Inferior parietal cortex (tissue), 1 donor: ENCODE results near the gene PCMT1.
"Not testable (repeated sequence)": the region's sequence is repeated elsewhere in the genome, so short reads cannot be mapped to it uniquely, and the experiment has no call there.

Experiments
- DNase-seq: peaks from one replicate; pipeline ENCODE4 v3.0.0-alpha.2; 2016; ENCODE audit errors: extremely low spot score

The PCMT1 gene

DNA sequence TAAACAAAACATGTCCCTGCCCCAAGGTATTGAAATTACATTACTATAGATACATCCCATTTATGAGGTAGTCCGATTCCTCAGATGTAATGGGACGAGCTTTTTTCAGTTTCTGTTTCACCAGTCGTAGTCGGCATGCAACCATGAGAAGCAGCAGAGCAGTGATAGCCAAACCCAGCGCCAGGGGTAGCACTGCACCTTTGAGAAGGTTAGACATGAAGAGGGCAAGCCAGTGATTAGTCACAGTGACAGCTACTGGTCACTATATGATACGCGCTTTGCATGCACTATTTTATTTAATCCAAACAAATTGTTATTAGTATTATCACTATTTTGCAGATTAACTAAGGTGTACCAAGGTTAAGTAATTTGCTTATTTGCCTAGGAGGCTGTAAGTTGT lies 71.0 kb downstream of the PCMT1 start:
- no peak for DNase-seq

DNA sequence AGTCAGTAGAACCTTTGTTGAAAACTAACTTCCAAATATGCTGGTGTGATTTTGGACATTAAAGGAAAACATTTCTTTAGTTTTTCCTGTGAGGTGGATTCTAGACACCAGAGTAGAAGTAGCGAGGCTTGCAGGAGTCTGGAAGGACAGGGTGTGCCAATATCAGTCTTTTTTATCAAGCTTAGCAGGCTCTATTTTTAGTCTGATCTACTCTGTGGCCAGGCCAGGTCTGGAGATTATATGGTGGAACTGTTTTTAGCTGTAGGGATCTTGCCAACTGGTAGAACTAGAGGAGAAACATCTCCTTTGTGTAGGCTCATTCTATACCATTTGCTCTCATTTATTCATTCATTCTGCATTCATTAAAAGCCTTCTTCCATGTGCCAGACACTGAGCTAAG lies 72.0 kb downstream of the PCMT1 start:
- DNase-seq: no peak

DNA sequence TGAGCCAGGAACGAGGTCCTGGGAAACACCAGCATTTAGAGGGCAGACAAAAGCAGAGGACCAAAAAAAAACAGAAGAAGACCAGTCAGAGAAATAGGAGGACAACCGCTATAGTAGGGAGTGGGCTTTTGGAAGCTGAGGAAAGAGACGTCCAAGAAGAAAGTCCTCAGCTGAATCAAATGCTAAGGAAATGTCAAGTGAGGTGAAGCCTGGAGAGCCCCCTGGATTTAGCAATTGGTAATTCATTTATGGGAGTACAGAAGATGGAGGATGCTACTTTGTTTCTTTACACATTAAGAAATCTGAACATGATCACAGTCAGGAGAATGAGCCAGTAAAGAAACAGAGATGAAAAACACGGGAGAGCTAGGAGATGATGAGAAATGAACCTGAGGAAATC lies 73.5 kb downstream of the PCMT1 start:
- DNase-seq: no peak

DNA sequence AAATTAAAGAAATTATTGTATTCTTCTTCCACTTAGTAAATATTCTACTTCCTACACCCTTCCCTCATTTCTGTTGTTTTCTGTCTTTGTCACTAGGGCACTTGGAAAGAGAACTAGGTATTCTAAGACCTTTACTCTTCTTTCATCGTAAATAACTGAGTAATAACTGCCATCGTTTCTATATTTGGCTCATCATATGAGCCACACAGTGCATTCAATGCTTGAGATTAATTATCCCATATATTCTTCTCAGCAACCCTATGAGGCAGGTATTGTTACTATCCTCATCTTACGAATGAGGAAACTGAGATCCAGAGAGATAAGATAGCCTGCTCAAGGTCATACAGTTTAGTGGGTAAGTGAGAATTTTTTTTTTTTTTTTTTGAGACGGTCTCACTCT lies 75.8 kb downstream of the PCMT1 start:
- DNase-seq: no peak

DNA sequence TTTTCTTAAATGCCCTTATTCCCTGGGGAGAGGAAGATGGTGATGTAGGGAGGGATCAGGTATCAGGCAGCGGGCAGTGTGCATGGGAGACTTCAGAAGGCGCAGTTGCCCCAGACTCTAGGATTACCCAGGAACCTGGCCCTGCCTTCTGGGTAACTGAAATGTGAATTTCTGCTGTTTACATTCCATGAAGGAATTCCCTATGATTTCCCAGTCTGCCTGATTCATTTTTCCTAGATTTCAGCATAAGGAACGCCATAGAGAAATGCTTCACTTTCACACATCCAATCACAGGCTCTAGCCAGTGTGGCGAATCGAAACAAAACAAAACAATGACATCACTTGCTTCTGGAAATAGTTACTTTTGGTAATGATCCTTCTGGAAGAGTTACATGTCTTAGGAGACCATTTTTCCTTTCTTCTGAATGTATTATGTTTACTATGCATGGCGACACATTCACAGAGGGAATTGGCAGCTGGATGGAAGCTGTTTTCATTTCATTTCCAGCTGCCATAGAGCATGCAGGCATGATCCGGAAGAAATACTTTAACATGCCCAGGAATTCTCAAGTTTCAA lies 81.3 kb downstream of the PCMT1 start:
- DNase-seq: peak; percentile 72

DNA sequence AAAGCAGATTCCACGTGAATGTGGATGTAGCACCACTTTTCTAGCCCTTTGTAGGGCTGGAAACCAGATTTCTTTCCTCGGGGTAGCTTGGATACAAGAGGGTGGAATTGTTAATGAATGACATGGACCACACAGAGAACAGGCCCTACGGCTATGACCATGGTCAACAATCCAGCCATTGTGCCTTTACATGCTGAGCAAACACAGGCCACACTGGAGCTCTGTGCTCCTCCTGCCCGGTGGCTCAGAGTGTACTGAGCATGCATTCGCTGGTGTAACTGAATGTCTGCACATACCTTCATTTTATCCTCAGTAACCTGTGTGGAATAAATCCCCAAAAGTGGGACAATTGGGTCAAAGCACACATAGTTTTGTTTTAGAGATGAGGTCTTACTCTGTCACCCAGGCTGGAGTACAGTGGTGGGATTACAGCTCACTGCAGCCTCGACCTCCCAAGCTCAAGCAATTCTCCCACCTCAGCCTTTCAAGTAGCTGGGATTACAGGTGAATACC lies 81.8 kb downstream of the PCMT1 start:
- DNase-seq: peak; percentile 70

DNA sequence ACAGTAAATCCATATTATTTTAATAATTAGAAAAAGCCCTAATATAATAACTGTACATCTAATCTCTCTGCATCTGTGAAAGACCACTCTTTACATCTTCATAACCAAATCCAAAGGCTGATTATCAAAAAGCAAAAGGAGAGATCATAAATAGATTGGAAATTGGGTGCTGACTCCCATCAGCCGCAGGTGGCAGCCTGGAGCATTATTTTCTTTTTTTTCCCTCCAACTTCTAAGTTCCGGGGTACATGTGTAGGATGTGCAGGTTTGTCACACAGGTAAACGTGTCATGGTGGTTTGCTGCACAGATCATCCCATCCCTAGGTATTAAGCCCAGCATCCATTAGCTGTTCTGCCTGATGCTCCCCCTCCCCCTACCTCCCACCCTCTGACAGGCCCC lies 84.1 kb downstream of the PCMT1 start:
- no peak for DNase-seq

DNA sequence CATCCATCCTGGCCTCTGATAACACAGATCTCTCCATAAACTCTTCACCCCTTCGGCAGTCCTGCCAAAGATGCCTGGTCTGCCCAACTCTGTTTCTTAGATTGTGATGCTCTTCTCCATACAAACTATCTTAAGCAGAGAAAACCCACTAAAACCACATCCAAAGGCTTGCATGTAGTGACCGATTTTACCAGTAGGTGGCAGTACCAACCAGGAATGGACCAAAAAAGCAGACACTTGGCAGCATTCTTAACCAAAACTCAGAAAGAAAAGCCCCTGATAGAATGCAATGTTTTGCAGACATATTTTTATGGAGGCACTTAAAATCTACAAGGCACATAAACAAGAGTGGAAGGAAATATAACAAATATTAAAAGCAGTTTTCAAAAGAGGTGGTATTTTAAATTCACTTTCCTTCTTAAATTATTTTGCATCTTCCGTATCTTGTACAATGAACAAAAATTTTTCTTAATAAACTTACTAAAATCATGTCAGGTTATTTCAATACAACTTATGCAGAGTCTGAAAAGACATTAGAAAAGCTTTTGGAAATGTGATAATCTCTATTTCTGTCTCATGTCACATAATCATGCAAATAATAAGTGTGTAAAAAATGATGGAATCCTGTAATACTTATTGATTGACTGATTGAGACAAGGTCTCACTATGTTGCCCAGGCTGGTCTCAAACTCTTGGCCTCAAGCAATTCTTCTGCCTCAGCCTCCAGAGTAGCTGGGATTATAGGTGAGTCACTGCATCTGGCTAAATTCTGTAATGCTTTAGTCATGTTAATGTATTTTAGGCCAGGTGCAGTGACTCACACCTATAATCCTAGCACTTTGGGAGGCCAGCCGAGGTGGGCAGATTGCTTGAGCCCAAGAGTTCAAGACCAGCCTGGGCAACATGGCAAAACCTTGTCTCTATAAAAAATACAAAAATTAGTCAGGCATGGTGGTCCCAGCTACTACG lies 85.3 kb downstream of the PCMT1 start:
- peak; percentile 94 for DNase-seq

DNA sequence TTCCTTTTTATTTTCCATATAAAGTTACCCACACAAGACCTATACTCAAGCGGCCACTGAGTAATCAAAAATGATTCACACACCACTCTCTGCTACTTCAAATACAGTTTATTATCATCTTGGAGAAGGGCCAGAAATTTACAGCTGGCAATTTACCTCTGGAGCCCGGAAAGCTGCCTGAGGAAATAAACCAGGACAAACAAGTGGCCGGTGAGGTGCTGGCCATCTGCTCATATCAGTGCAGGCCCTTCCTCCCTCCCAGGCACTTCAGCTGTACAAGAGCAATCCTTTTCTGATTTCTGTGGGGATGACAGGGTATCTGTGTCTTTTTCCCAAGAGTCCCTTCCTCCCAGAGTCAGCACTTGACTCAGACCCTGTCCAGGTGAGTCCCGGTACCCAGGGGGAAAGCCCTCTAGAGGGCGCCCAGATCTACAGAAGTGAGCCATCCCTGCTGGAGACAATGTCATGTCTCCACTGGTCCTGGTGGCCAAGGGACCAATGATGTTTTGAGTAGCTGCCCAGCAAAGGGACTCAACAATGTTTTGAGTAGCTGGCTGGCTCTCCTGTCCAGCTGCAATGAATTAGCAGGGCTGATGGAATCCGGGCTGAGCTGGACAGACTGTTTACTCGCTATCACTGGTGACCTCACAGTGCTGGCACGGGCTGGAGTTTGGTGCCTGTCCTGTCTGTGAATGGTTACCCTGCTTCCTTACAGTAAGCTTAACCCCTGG lies 91.0 kb downstream of the PCMT1 start:
- DNase-seq: peak; percentile 55

DNA sequence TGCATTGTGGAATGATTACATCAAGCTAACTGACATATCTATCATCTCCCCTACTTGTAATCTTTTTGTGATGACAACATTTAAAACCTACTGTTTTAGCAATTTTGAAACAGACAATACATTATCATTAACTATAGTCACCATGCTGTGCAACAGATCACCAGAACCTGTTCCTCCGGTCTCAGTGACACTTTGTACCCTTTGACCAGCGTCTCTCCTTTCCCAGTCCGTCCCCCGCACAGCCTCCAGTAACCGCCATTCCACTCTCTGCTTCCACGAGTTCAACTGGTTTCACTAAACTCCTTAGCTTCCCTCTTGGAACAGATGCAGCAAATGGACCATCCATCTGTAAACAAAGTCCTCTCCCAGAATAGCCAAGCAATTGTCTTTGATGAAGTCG lies 92.8 kb downstream of the PCMT1 start:
- DNase-seq: no peak

DNA sequence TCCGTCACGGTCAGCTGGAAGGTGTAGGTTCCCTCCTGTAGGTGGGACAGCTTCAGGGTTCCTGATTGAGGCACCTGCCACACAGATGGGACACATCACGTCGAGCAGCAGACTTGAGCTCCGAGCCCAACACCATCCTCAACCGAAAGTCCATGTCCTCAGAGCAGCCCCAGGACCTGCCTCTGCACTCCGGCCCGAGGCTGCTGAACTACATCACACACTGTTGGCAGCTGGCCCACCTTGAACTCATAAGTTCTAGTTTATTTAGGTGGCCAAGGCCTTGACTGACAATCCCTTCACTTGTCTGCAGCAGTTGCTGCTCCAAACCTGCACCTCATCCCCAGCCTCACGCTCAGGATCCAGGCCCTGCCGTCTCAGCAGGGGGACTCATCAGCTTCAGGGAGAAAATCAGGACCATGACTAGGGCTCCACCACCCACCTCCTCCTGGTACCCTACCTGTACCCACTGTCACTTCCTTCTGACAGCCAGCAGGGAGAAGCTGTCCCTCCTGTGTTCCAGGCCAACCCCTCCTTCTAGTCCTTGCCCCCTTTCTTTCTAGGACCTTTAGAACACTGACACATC lies 93.6 kb downstream of the PCMT1 start:
- DNase-seq: no peak

DNA sequence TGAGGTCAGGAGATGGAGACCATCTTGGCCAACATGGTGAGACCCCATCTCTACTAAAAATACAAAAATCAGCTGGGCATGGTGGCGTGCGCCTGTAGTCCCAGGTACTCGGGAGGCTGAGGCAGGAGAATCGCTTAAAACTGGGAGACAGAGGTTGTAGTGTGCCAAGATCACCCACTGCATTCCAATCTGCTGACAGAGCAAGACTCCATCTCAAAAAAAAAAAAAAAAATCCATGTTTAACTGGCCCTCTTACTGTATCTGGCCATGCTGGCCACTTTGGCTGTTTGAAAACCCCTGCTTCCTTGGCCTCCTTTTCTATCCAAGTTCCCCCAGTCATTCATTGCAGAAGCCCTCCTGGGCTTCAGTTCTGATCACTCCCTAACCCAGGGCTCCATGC lies 94.5 kb downstream of the PCMT1 start:
- not testable (repeated sequence) for DNase-seq

DNA sequence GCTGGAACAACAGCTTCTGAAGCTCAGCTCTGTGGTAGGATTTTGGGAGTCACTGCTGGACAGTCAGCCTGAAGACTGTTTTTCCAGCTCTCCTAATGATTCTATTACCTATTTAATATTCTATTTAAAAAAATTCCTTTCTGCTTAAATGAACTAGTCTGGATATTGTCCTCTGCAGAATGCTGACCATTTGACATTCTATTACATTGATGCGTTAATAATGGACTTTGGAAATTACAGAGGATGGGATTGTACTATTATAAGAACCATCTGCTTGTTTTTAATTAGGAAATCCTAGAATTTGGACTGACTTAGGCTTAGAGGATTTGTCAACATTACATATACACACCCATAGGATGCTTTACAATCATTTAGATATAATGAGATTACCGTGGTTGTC lies 94.9 kb downstream of the PCMT1 start:
- DNase-seq: no peak

DNA sequence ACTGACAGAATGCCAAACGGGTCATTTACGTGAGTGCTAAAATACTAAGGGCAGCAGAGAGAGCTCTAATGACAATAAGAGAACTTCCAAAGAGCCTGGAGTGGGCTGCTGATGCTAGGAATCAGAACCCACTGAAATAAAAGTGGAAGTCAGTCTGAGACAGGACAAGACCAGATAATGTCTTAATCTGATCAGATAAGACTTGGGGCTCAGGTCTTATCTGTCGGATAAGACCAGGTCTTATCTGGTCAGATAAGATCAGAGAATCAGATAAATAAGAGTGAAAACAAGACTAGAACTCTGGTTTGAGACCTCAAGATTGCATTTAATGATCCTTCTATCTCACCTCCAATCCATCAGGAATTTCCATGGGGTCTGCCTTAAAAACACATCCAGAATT lies 96.0 kb downstream of the PCMT1 start:
- no peak for DNase-seq

DNA sequence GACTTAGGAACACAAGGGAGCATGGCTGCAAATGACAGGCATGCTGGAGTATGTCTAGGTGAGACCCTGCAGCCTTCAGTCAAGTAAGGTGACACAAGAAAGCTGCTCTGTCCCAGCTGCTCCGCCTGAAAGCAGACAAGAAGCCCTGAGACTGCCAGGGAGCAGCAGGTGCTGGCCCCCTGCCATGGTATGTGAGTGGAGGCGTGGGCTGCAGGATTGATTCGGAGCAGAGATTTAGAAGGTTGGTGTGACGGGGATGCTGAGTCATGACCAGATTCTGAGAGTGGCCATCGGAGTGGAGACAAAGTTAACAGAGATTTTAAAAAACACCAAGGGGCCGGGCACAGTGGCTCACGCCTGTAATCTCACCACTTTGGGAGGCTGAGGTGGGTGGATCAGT lies 96.8 kb downstream of the PCMT1 start:
- DNase-seq: no peak

DNA sequence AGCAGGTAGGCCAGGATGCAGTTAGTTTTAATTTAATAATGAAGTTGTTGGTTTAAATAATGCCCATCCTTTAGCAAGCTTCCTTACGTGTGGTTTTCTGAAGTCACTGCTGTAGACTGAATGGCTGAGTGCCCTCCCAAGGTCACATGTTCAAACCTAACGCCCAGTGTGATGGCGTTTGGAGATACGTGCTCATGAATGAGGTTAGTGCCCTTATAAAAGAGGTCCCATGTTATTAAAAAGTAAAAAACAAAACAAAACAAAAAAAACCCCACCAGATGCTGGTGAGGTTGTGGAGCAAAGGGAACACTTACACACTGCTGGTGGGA lies 98.4 kb downstream of the PCMT1 start:
- DNase-seq: no peak

DNA sequence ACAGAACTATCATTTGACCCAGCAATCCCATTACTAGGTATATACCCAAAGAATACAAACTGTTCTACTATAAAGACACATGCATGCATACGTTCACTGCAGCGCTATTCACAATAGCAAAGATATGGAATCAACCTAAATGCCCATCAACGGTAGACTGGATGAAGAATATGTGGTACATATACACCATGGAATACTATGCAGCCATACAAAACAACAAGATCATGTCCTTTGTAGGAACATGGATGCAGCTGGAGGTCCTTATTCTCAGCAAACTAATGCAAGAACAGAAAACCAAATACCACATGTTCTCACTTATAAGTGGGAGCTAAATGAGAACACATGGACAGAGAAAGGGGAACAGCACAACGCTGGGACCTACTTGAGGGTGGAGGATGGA lies 98.8 kb downstream of the PCMT1 start:
- DNase-seq: not testable (repeated sequence)

DNA sequence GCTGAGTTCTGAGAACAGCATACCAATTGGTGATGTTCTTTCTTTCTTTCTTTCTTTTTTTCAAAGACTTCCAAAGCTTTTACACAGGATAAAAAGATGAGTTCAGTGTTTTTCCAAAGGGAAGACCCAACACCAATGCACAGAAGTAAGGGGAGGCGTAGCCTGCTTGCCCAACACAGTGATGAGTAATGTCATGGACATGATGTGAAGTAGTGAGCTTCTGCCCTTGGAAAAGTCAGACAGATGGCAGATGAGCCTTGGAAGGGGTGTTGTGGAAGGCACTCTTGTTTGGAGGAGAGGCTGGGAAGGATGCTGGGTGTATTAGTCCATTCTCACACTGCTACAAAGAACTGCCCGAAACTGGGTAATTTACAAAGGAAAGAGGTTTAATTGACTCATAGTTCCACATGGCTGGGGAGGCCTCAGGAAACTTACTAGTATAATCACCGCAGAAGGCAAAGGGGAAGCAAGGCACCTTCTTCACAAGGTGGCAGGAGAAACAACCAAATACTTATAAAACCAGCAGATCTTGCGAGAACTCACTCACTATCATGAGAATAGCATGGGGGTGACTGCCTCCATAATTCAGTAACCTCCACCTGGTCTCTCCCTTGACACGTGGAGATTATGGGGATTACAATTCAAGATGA lies 102.0 kb downstream of the PCMT1 start:
- no peak for DNase-seq

DNA sequence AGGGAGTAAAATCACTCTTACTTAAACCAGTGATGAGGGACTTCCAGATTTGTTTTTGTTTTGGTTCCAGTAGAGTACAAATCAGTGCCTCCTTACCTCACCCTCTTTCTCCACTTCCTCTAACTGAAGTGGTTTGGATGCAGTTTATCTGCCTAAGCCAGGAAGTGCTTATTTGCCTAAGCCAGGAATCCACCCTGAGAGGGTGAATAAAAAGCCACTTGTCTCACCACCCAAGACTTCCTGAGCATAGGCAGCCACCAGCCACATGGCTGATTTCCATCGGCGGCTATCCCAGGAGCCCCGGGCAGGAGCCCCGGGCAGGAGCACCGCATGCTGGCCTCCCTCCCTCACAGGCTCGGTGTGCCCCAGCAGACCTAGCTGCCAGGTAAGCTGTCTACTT lies 102.6 kb downstream of the PCMT1 start:
- DNase-seq: no peak

DNA sequence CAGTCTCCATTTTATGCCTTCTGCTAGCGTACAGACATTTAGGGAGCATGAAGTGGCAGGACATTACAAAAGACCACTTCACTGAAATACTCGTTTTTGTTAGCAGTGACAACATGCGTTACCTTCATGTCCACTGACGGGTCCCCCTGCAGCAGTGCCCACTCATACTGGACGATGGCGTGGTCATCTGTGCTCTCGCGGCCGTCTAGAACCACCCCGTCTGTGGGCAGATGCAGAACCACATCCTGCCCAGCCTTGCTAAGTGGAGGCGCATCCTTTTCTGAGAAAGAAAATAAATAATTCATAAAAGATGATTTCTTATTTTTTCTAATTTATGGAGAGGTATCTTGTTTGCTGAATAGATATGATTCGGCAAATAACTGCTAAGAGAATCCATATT lies 103.3 kb downstream of the PCMT1 start:
- DNase-seq: no peak

DNA sequence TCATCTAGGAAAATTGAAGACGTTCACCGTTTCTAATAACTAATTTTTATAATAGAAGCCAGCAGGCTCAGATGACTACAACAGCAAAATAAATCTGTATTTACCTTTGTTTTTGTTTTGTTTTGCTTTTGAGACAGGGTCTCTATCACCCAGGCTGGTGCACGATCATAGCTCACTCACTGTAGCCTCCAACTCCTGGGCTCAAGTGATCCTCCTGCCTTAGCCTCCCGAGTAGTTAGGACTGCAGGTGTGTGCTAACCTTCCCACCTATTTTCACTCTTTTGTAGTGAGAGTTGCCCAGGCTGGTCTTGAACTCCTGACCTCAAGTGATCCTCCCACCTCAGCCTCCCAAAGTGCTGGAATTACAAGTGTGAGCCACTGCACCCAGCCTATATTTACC lies 104.5 kb downstream of the PCMT1 start:
- DNase-seq: not testable (repeated sequence)

DNA sequence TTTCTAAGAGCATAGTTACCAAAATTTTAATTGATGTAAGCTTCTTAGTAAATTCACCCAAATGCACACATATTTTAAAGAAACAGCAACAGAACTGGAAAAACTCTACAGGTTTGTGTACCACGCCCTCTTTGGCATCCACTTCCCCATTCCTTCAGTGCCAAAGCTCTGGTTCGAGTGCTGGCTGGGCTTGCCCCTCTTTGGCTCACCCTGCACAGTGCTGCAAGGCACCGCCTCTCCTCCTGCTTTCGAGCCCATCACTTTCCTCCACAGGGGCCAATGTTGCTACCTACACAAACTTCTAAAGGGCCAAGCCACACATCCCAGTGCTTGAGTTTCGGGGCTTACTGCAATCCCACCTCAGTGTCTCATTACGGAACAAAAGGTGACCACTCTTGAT lies 105.0 kb downstream of the PCMT1 start:
- no peak for DNase-seq
